OCI-LY1 (cell line): ENCODE measurements around the gene ZNF514.

ENCODE experiments used
- H2AFZ ChIP-seq: fragments of 200-600 bp; sonication (generic), shearing (Covaris generic); 2 replicates; pipeline ENCODE4 v1.6.0; 2014; ENCODE audit warnings: antibody characterized with exemption, mild to moderate bottlenecking, low read length
- H3F3A ChIP-seq: fragments of 200-600 bp; sonication (generic), shearing (Covaris generic); 2 replicates; pipeline ENCODE4 v1.6.0; 2014; ENCODE audit warnings: mild to moderate bottlenecking, antibody characterized with exemption, low read length, moderate library complexity; ENCODE audit not compliant: insufficient read depth
- H3K27ac ChIP-seq: fragments of 200-600 bp; sonication (generic); 2 replicates; pipeline ENCODE4 v1.5.1; 2014; ENCODE audit warnings: low read length, mixed run types, mild to moderate bottlenecking, low read depth; ENCODE audit not compliant: poor library complexity, severe bottlenecking
- H3K27me3 ChIP-seq: fragments of 200-600 bp; sonication (generic); 2 replicates; pipeline ENCODE4 v1.6.0; 2014; ENCODE audit warnings: antibody characterized with exemption, mild to moderate bottlenecking, low read length, moderate library complexity; ENCODE audit not compliant: insufficient read depth
- H3K36me3 ChIP-seq: fragments of 200-600 bp; sonication (generic); 2 replicates; pipeline ENCODE4 v1.6.1; 2014; ENCODE audit warnings: mild to moderate bottlenecking, antibody characterized with exemption, low read length, moderate library complexity, mixed read lengths; ENCODE audit not compliant: insufficient read depth
- H3K4me1 ChIP-seq: fragments of 200-600 bp; sonication (generic); 2 replicates; pipeline ENCODE4 v1.5.1; 2014; ENCODE audit warnings: mild to moderate bottlenecking, low read length, moderate library complexity; ENCODE audit not compliant: insufficient read depth, severe bottlenecking
- H3K4me2 ChIP-seq: fragments of 200-600 bp; sonication (generic), shearing (Covaris generic); 2 replicates; pipeline ENCODE4 v1.6.1; 2014; ENCODE audit warnings: low read length
- H3K4me3 ChIP-seq: fragments of 200-600 bp; sonication (generic); 2 replicates; pipeline ENCODE4 v1.5.1; 2014; ENCODE audit warnings: low read length, low read depth, mild to moderate bottlenecking, mixed read lengths; ENCODE audit not compliant: poor library complexity, severe bottlenecking
- H3K79me2 ChIP-seq: fragments of 200-600 bp; shearing (Covaris generic); 2 replicates; pipeline ENCODE4 v1.6.1; 2016; ENCODE audit warnings: mixed run types, low read length, mixed read lengths; ENCODE audit not compliant: insufficient read depth
- H3K9ac ChIP-seq: fragments of 200-600 bp; sonication (generic), shearing (Covaris generic); 2 replicates; pipeline ENCODE4 v1.6.1; 2014; ENCODE audit warnings: mild to moderate bottlenecking, low read length, mixed read lengths
- H3K9me2 ChIP-seq: fragments of 200-600 bp; sonication (generic), shearing (Covaris generic); 2 replicates; pipeline ENCODE4 v1.6.1; 2014; ENCODE audit warnings: low read depth, mild to moderate bottlenecking, low read length, mixed read lengths
- H3K9me3 ChIP-seq: fragments of 200-600 bp; shearing (Covaris generic); 2 replicates; pipeline ENCODE4 v1.6.1; 2014; ENCODE audit warnings: low read length, mixed read lengths
- H4K20me1 ChIP-seq: fragments of 200-600 bp; sonication (generic), shearing (Covaris generic); 2 replicates; pipeline ENCODE4 v1.6.0; 2016; ENCODE audit warnings: mild to moderate bottlenecking, low read length; ENCODE audit not compliant: insufficient read depth
- CTCF ChIP-seq: fragments of 200-600 bp; sonication (generic), shearing (Covaris generic); IDR thresholded peaks from 2 replicates; pipeline ENCODE4 v1.5.1; 2017; ENCODE audit warnings: mild to moderate bottlenecking, antibody characterized with exemption, low read length, moderate library complexity, mixed read lengths
- EZH2 ChIP-seq: fragments of 200-600 bp; sonication (generic), shearing (Covaris generic); IDR thresholded peaks from 2 replicates; pipeline ENCODE4 v1.8.0; 2017; ENCODE audit warnings: borderline replicate concordance, mixed run types, mild to moderate bottlenecking, antibody characterized with exemption, low read length, moderate library complexity, mixed read lengths

Gene ZNF514

GRCh38 chr2:95138702-95139101 lies 20.9 kb downstream of the ZNF514 start:
- Histone ChIP-seq H3K36me3 (no peaks in the 10 kb centered on the region; the same call in 1 of the 2 replicates), H2AFZ (no peak overlapping the region), H3F3A (no peaks in the 10 kb centered on the region), H3K4me1 (no peaks in the 10 kb centered on the region), H3K9ac (no peak overlapping the region), H4K20me1 (no peaks in the 10 kb centered on the region), H3K9me2 (no peaks in the 10 kb centered on the region), H3K4me2 (no peak overlapping the region), H3K4me3 (no peak overlapping the region), H3K79me2 (no peaks in the 10 kb centered on the region), H3K27ac (no peak overlapping the region), H3K27me3 (no peaks in the 10 kb centered on the region; the same call in 1 of the 2 replicates), H3K9me3 (peaks cover 27% of the 10 kb centered on the region)
- TF ChIP-seq CTCF (no peak), EZH2 (no peak)

GRCh38 chr2:95122197-95122551 lies 37.5 kb downstream of the ZNF514 start:
- H3K79me2 ChIP-seq: peaks cover 37% of the 10 kb centered on the region
- H3K9me3 ChIP-seq: no peaks in the 10 kb centered on the region
- H4K20me1 ChIP-seq: no peaks in the 10 kb centered on the region
- H3K4me3 ChIP-seq: peak overlapping the region; percentile 86
- H3K36me3 ChIP-seq: peaks cover 32% of the 10 kb centered on the region
- H3K9me2 ChIP-seq: no peaks in the 10 kb centered on the region
- H3F3A ChIP-seq: no peaks in the 10 kb centered on the region
- no peak overlapping the region for H3K27ac ChIP-seq
- TF ChIP-seq CTCF: no peak
- TF ChIP-seq EZH2: no peak
- H3K4me2 ChIP-seq: peak overlapping the region; percentile 82
- H2AFZ ChIP-seq: peak overlapping the region; percentile 31; the same call in 1 of the 2 replicates
- peak overlapping the region; percentile 86 for H3K9ac ChIP-seq
- peaks cover 26% of the 10 kb centered on the region for H3K4me1 ChIP-seq
- no peaks in the 10 kb centered on the region for H3K27me3 ChIP-seq

- Histone ChIP-seq H3F3A (no peaks in the 10 kb centered on the region), H3K27ac (peak within 1 kb of the TSS; percentile 34), H3K9me2 (no peaks in the 10 kb centered on the region), H3K27me3 (no peaks in the 10 kb centered on the region), H2AFZ (peak within 1 kb of the TSS; percentile 31; the same call in 1 of the 2 replicates), H3K4me3 (peak within 1 kb of the TSS; percentile 86), H3K36me3 (peaks cover 37% of the 10 kb centered on the region), H3K9me3 (no peaks in the 10 kb centered on the region), H3K4me1 (peaks cover 26% of the 10 kb centered on the region), H3K9ac (peak within 1 kb of the TSS; percentile 86), H3K79me2 (peaks cover 37% of the 10 kb centered on the region), H4K20me1 (no peaks in the 10 kb centered on the region), H3K4me2 (peak within 1 kb of the TSS; percentile 82)
- no peak for TF ChIP-seq EZH2
- TF ChIP-seq CTCF: no peak
Measured at GRCh38 chr2:95121407-95122196, 38.0 kb downstream of the ZNF514 start, which contains the start of gene MRPS5. Gene MRPS5 (minus strand): TSS chr2:95121808. CDS start chr2:95121791, 17 bp downstream.
